Uterus (tissue), 4 donors: Measurements from ENCODE around the gene SYNE1. TPM values are rescaled to one million over a fixed set of nuclear protein-coding genes. Genes with fewer than 3 reads are reported as not detected.

ENCODE experiments used
- DNase-seq, 2 donors: peaks; one replicate each; pipeline ENCODE4 v3.0.0-alpha.2; 2019 to 2020
- H3K27ac ChIP-seq, 2 donors: fragments of 200-600 bp; sonication (generic); 1 replicate in 1 of 2; 2 replicates in 1 of 2; pipeline ENCODE4 v1.5.1; 2016 to 2018
- H3K27me3 ChIP-seq, 2 donors: fragments of 200-600 bp; sonication (generic); one replicate each; pipeline ENCODE4 v1.5.1; 2018 to 2019; ENCODE audit warnings: control low read depth in 1 of 2
- H3K36me3 ChIP-seq, 2 donors: fragments of 200-600 bp; sonication (generic); one replicate each; pipeline ENCODE4 v1.5.1; 2019; ENCODE audit warnings: control low read depth in 1 of 2
- H3K4me1 ChIP-seq, 2 donors: fragments of 200-600 bp; sonication (generic); one replicate each; pipeline ENCODE4 v1.5.1; 2018 to 2019; ENCODE audit warnings: control low read depth in 1 of 2
- H3K4me3 ChIP-seq, 2 donors: fragments of 200-600 bp; sonication (generic); 1 replicate in 1 of 2; 2 replicates in 1 of 2; pipeline ENCODE4 v1.5.1; 2018 to 2019; ENCODE audit warnings: mild to moderate bottlenecking in 1 of 2
- H3K9me3 ChIP-seq, 2 donors: fragments of 200-600 bp; sonication (generic); one replicate each; pipeline ENCODE4 v1.5.1; 2019; ENCODE audit warnings: control low read depth in 1 of 2
- POLR2A ChIP-seq, 2 donors: fragments of 450-650 bp; IDR thresholded peaks; one replicate each; pipeline ENCODE4 v1.6.1; 2016; ENCODE audit warnings: antibody characterized with exemption in 2 of 2, mild to moderate bottlenecking in 1 of 2, moderate library complexity in 1 of 2
- intact Hi-C: fragments of 100-400 bp; cut with DNase I; formaldehyde crosslinking; loops from one replicate; pipeline ENCODE4 v1.15.1; 2023; ENCODE audit warnings: low total_unique reads
- total RNA-seq, 4 donors: library from RNA; depleted of rRNA in 3 of 4; stranded (reverse); fragments of >200 nt in 3 of 4; gene quantifications; one replicate each; pipeline versions ENCODE4 v1.1.0 to v1.2.4, GENCODE V29; 2014 to 2023
- TF ChIP-seq, protein P1 (sequence below), 4 experiments: fragments of 200-600 bp in 2 of 4; fragments of 450-650 bp in 2 of 4; sonication (generic) in 2 of 4; IDR thresholded peaks; one replicate each; pipeline ENCODE4 v1.5.1; 2016 to 2019; ENCODE audit warnings: antibody characterized with exemption in 4 of 4, mild to moderate bottlenecking in 2 of 4, moderate library complexity in 1 of 4
- donor health status: DM: yes; HTN: yes; CAD: no.

The SYNE1 gene
- total RNA-seq, 4 donors from 2014 or later = 134 to 339 (median 181) TPM

DNA sequence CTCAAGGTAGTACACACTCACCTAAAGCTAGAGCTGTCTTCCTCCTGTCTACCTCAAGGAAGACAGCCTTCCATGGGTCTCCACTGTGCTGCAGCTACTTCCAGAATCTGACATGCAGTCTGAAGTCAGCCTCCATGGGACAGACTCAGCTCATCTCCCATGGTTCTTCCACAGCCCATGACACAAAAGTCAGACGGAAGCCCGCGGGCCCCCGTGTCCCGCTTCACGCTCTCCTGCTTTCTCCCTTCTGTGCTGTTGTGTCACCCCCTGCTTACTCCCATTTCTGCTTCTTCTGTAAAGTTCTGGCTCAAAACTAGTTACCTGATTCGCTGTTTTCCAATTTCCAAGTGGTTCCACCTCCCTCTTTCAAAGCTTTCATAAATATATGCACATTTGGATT lies 184.5 kb downstream of the SYNE1 start:
- no peak for DNase-seq
- no peaks in the 10 kb centered on the region for H3K4me1 ChIP-seq
- intact Hi-C loops = no loop called here
- H3K27me3 ChIP-seq = no peaks in the 10 kb centered on the region
- H3K36me3 ChIP-seq = no peaks in the 10 kb centered on the region
- no peak overlapping the region for H3K27ac ChIP-seq
- no peaks in the 10 kb centered on the region for H3K9me3 ChIP-seq
- H3K4me3 ChIP-seq = no peak overlapping the region
- TF ChIP-seq, protein P1, sequence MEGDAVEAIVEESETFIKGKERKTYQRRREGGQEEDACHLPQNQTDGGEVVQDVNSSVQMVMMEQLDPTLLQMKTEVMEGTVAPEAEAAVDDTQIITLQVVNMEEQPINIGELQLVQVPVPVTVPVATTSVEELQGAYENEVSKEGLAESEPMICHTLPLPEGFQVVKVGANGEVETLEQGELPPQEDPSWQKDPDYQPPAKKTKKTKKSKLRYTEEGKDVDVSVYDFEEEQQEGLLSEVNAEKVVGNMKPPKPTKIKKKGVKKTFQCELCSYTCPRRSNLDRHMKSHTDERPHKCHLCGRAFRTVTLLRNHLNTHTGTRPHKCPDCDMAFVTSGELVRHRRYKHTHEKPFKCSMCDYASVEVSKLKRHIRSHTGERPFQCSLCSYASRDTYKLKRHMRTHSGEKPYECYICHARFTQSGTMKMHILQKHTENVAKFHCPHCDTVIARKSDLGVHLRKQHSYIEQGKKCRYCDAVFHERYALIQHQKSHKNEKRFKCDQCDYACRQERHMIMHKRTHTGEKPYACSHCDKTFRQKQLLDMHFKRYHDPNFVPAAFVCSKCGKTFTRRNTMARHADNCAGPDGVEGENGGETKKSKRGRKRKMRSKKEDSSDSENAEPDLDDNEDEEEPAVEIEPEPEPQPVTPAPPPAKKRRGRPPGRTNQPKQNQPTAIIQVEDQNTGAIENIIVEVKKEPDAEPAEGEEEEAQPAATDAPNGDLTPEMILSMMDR (IDR thresholded peaks at IDR 0.05) = no peak
- TF ChIP-seq POLR2A (IDR thresholded peaks at IDR 0.05) = no peak

DNA sequence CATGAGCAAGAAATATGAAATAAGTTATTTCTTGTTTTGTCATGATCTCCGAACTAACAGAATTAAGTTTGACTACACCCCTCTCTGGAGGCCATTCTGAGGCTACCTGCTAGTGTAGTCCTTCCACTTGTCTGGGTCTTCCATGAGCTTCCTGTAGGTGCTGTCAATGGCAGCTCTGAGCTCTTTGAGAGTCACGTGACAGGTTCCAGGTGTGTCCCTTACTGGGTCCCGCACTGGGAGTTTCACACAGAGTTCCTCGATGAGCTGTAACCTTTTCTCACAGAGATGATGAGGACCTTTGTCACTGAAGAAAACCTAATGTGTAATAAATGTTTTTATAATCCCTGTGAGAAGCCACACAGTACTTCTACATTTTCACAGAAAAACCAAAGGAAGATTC lies 186.6 kb downstream of the SYNE1 start:
- DNase-seq = no peak
- Histone ChIP-seq H3K9me3 (no peaks in the 10 kb centered on the region), H3K4me1 (no peaks in the 10 kb centered on the region), H3K4me3 (no peak overlapping the region), H3K27ac (no peak overlapping the region), H3K27me3 (no peaks in the 10 kb centered on the region), H3K36me3 (no peaks in the 10 kb centered on the region)
- no peak for TF ChIP-seq POLR2A (IDR thresholded peaks at IDR 0.05)
- TF ChIP-seq, protein P1 (IDR thresholded peaks at IDR 0.05) = no peak
- intact Hi-C loops = no loop called here

GRCh38 chr6:152441902-152442301 lies 195.3 kb downstream of the SYNE1 start:
- H3K4me1 ChIP-seq = no peaks in the 10 kb centered on the region
- no peak overlapping the region for H3K4me3 ChIP-seq
- intact Hi-C loops = no loop called here
- no peak overlapping the region for H3K27ac ChIP-seq
- no peaks in the 10 kb centered on the region for H3K27me3 ChIP-seq
- TF ChIP-seq, protein P1 (IDR thresholded peaks at IDR 0.05) = no peak
- no peak for TF ChIP-seq POLR2A (IDR thresholded peaks at IDR 0.05)
- DNase-seq = no peak
- no peaks in the 10 kb centered on the region for H3K36me3 ChIP-seq
- no peaks in the 10 kb centered on the region for H3K9me3 ChIP-seq

DNA sequence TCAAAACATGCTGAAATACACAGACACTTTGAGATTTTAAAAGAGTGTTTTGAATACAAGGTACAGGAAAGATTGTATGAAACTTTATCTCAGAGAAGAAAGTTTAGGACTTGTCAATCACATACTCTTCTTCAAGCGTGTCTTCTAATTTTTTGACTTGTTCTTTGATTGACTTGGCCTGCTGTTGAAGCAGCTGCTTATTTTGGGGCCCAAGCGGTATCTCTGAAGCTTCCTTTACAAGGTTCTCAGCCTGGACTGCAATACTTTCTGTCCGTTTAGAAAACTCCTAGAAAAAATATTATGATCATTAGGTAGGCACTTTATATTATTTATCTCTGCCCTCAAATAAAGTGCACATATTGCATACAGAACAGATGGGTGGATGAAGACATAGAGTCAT lies 201.3 kb downstream of the SYNE1 start:
- Histone ChIP-seq H3K27ac (no peak overlapping the region), H3K9me3 (no peaks in the 10 kb centered on the region), H3K27me3 (no peaks in the 10 kb centered on the region), H3K4me3 (no peak overlapping the region), H3K4me1 (no peaks in the 10 kb centered on the region), H3K36me3 (no peaks in the 10 kb centered on the region)
- intact Hi-C loops = no loop called here
- TF ChIP-seq, protein P1 (IDR thresholded peaks at IDR 0.05) = no peak
- no peak for TF ChIP-seq POLR2A (IDR thresholded peaks at IDR 0.05)
- no peak for DNase-seq

DNA sequence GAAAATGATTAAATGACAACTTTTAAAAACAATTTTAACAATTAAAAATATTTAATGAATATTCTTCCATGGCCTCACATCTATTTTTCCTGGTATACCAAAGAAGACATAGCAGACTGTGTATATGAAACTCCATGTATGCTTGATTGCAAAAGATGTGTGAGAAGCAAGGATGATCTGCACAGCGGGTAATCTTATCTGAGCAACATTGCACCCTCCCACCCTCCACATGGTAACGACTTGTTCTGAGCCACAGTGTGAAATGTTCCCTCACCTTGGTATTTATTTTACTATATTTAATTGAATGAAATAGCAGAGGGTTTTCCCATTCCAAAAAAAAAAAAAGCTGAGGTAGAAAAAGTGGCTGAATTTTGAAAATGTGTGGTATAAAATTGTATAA lies 204.4 kb downstream of the SYNE1 start:
- H3K27me3 ChIP-seq = no peaks in the 10 kb centered on the region
- DNase-seq = no peak
- no peaks in the 10 kb centered on the region for H3K9me3 ChIP-seq
- intact Hi-C loops = no loop called here
- H3K4me3 ChIP-seq = no peak overlapping the region
- H3K27ac ChIP-seq = no peak overlapping the region
- H3K4me1 ChIP-seq = no peaks in the 10 kb centered on the region
- H3K36me3 ChIP-seq = no peaks in the 10 kb centered on the region
- TF ChIP-seq, protein P1 (IDR thresholded peaks at IDR 0.05) = no peak
- TF ChIP-seq POLR2A (IDR thresholded peaks at IDR 0.05) = no peak
